HFFc6 (cell line): ENCODE results near the gene KHDC1L. TPM values are rescaled to one million over a fixed set of nuclear protein-coding genes. Genes with fewer than 3 reads are reported as not detected.
"Not testable (repeated sequence)": the region's sequence is repeated elsewhere in the genome, so short reads cannot be mapped to it uniquely, and the experiment has no call there.

ENCODE experiments used
- DNase-seq: peaks from one replicate; pipeline ENCODE4 v3.0.0-alpha.2; 2018
- H3K27ac Mint-ChIP-seq: 2 replicates; pipeline ENCODE4 v1.8.0; 2020; ENCODE audit warnings: mild to moderate bottlenecking, mixed read lengths
- H3K27me3 Mint-ChIP-seq: 2 replicates; pipeline ENCODE4 v1.8.0; 2021; ENCODE audit warnings: mild to moderate bottlenecking, moderate library complexity, mixed read lengths; ENCODE audit not compliant: insufficient read depth
- H3K36me3 Mint-ChIP-seq: 2 replicates; pipeline ENCODE4 v1.8.0; 2021; ENCODE audit warnings: low read depth, mixed read lengths
- H3K4me1 Mint-ChIP-seq: 2 replicates; pipeline ENCODE4 v1.8.0; 2020; ENCODE audit warnings: low read depth, mixed read lengths
- H3K4me3 Mint-ChIP-seq: 2 replicates; pipeline ENCODE4 v1.8.0; 2020; ENCODE audit warnings: mild to moderate bottlenecking, moderate library complexity, mixed read lengths
- H3K9me3 Mint-ChIP-seq: 2 replicates; pipeline ENCODE4 v1.8.0; 2020; ENCODE audit warnings: mild to moderate bottlenecking, mixed read lengths
- long read RNA-seq: library from polyadenylated mRNA; unstranded; transcript quantifications from one replicate; pipeline ENCODE4 v2.0.0, GENCODE V29; 2019
- total RNA-seq, 6 experiments: library from RNA; stranded (reverse); fragmentation: NEBNext Ultra II Directional; extraction: Animal tissue kit (Norgen Biotek cat#: 25700); gene quantifications; 2 replicates in 1 of 6; 3 replicates in 5 of 6; pipeline ENCODE4 v1.2.3, GENCODE V29; 2021
- TF ChIP-seq, protein P1 (sequence below): fragments of 200-600 bp; sonication (generic); IDR thresholded peaks from 2 replicates; pipeline ENCODE4 v1.5.0; 2021; ENCODE audit warnings: antibody characterized with exemption, mild to moderate bottlenecking

KHDC1L gene
- under 1 TPM in 2 of 6 experiments, not detected in 4; 0.37 to 0.55 TPM for total RNA-seq
- long read RNA-seq = 0 reads

DNA sequence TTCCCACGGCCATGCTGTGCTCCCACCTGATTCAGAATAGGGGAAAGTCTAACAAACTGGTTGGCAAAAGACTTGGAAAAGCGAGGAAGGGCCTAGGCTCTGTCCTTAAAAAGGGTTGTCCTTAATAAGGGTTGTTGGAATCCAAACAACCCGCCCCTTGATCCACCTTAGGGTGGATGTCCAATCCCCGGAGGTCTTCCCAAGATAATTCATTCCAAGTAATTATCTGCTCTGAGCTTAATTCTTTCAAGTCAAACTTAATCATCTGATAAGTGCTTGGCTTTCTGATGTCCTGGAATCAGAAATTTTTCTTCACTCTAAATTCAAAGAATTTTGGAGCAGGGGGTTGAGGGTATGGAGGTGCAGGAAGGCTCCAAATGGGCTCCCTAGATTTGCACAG is at the start of gene KHDC1L:
TSS of gene KHDC1L (minus strand) at position 101 of the 400 bp plus-strand sequence. CDS start at position 13, 88 bp downstream.
- H3K4me1 Mint-ChIP-seq = peaks cover 9% of the 10 kb centered on the region; the same call in 1 of the 2 replicates
- no peak within 1 kb of the TSS for H3K4me3 Mint-ChIP-seq
- peaks cover 5% of the 10 kb centered on the region for H3K36me3 Mint-ChIP-seq
- peaks cover 4% of the 10 kb centered on the region; the same call in 1 of the 2 replicates for H3K27me3 Mint-ChIP-seq
- no peak within 1 kb of the TSS for H3K27ac Mint-ChIP-seq
- DNase-seq = no peak
- H3K9me3 Mint-ChIP-seq = peaks cover 3% of the 10 kb centered on the region; the same call in 1 of the 2 replicates
- TF ChIP-seq, protein P1, sequence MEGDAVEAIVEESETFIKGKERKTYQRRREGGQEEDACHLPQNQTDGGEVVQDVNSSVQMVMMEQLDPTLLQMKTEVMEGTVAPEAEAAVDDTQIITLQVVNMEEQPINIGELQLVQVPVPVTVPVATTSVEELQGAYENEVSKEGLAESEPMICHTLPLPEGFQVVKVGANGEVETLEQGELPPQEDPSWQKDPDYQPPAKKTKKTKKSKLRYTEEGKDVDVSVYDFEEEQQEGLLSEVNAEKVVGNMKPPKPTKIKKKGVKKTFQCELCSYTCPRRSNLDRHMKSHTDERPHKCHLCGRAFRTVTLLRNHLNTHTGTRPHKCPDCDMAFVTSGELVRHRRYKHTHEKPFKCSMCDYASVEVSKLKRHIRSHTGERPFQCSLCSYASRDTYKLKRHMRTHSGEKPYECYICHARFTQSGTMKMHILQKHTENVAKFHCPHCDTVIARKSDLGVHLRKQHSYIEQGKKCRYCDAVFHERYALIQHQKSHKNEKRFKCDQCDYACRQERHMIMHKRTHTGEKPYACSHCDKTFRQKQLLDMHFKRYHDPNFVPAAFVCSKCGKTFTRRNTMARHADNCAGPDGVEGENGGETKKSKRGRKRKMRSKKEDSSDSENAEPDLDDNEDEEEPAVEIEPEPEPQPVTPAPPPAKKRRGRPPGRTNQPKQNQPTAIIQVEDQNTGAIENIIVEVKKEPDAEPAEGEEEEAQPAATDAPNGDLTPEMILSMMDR = no peak

GRCh38 chr6:73269296-73269695 is 44.0 kb upstream of the KHDC1L start:
- not testable (repeated sequence) for H3K27ac Mint-ChIP-seq, H3K4me3 Mint-ChIP-seq

DNA sequence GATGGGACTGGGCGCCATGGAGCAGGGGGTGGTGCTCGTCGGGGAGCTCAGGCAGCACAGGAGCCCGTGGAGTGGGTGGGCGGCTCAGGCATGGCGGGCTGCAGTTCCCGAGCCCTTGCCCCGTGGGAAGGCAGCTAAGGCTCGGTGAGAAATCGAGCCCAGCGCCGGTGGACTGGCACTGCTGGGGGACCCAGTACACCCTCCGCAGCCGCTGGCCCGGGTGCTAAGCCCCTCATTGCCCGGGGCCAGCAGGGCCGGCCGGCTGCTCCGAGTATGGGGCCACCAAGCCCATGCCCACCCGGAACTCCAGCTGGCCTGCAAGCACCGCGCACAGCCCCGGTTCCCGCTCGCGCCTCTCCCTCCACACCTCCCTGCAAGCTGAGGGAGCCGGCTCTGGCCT is 43.6 kb upstream of the KHDC1L start:
- H3K4me3 Mint-ChIP-seq, H3K27ac Mint-ChIP-seq, DNase-seq, H3K27me3 Mint-ChIP-seq, H3K9me3 Mint-ChIP-seq: not testable (repeated sequence)
- H3K4me1 Mint-ChIP-seq = peaks cover 13% of the 10 kb centered on the region
- peaks cover 20% of the 10 kb centered on the region; the same call in 1 of the 2 replicates for H3K36me3 Mint-ChIP-seq

More at GRCh38 chr6:73269296-73269695, 44.0 kb upstream of the KHDC1L start:
- not testable (repeated sequence) for H3K4me1 Mint-ChIP-seq, H3K9me3 Mint-ChIP-seq, H3K27me3 Mint-ChIP-seq, DNase-seq
- peaks cover 20% of the 10 kb centered on the region; the same call in 1 of the 2 replicates for H3K36me3 Mint-ChIP-seq

DNA sequence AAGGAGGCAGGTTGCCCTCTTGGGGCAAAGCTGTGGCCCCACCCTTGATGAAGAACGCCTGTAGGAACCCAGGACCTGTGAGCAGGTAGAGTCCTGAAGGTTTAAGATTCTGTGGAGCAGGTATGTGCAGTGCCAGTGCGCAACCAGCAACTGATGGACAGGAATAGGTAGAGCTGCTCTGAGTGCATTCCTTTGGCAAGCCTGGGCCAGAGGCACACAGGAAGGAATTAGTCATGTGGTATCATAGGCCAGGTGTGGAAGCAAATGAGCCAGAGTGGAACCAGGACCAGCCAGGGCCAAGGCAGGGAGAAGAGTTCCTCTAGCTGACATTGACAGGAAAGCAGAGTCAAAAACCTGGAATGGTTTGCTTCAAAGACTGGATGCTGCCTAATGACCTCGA is 39.1 kb upstream of the KHDC1L start:
- peaks cover 16% of the 10 kb centered on the region; the same call in 1 of the 2 replicates for H3K36me3 Mint-ChIP-seq
- no peak overlapping the region for H3K27ac Mint-ChIP-seq
- H3K9me3 Mint-ChIP-seq = no peaks in the 10 kb centered on the region
- no peak for DNase-seq
- H3K4me3 Mint-ChIP-seq = peak overlapping the region; percentile 77; the same call in 1 of the 2 replicates
- peaks cover 26% of the 10 kb centered on the region for H3K4me1 Mint-ChIP-seq
- no peaks in the 10 kb centered on the region; the same call in none of the 2 replicates for H3K27me3 Mint-ChIP-seq
- TF ChIP-seq, protein P1 = no peak

DNA sequence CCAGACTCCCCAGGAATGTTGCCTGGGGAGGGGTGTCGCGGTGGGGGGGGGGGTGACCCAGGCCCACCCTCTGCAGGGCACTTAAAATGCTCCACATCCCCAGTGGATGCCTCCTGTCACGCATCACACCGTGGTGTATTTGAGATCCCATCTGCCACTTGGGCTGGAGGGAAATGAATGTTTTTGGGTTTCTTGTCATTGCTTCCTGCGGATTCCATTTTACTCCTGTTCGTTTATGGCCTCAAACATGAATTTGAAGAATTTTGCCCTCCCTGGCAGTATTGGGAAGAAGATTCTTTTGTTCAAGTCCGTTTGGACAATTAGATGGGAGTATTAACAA is 38.2 kb upstream of the KHDC1L start:
- peak overlapping the region; percentile 49; the same call in 1 of the 2 replicates for H3K27ac Mint-ChIP-seq
- H3K9me3 Mint-ChIP-seq = no peaks in the 10 kb centered on the region
- H3K27me3 Mint-ChIP-seq = no peaks in the 10 kb centered on the region; the same call in none of the 2 replicates
- peak overlapping the region; percentile 77 for H3K4me3 Mint-ChIP-seq
- TF ChIP-seq, protein P1 = 0 out of 2 replicates have a peak, but pooled peaks have one; percentile 1
- peaks cover 26% of the 10 kb centered on the region for H3K4me1 Mint-ChIP-seq
- no peak for DNase-seq
- H3K36me3 Mint-ChIP-seq = peaks cover 16% of the 10 kb centered on the region; the same call in 1 of the 2 replicates

DNA sequence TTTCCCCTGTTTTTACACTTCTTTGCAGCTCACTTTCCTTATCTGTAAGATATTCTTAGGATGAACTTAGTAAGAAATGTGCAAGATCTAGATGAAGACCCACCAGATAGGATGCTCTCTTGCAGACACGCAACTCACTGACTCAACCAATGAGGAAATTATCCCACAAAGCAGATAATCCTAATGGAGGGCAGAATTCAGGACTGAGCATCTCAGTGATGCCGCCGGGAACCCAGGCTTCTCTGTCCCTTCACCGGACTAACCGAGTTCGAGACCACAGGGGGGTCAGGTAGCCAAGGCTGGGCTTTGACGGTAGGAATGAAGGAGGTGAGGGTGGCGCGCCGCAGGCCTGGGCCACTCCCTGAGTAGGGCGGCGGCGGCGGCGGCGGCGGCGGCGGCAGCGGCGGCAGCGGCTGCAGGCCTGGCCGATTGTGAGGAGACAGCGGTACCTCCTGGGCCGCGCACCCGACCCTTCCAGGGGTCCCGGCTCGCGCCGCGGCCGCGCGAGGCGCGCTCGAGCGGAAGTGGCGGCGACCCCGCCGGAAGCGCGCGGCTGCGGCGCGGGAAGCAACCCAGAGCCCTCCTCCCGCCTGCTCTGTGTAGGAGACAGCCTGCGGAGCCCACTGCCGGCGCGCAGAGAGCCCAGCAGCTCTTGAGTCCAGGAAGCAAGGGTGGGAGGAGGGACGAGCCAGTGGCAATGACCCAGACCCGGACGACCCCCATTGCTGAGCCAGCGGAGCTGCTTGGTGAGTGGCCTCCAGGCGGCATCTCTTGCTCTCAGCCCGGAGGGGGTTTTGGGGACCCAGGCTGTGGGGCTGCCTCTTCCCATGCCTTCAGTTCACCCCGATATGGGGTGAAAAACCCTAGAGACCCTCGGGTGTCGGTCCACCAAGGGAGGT is 37.6 kb upstream of the KHDC1L start, which contains the start of gene KHDC1:
TSS of gene KHDC1 (minus strand) at position 526 of the 899 bp plus-strand sequence. CDS start 20,679 bp downstream, outside the sequence.
- TF ChIP-seq, protein P1 = 0 out of 2 replicates have a peak, but pooled peaks have one; percentile 6
- peak; percentile 42 for DNase-seq
- Mint-ChIP-seq H3K4me1 (peaks cover 26% of the 10 kb centered on the region), H3K9me3 (no peaks in the 10 kb centered on the region), H3K4me3 (peak within 1 kb of the TSS; percentile 88), H3K27me3 (no peaks in the 10 kb centered on the region; the same call in 1 of the 2 replicates), H3K27ac (peak within 1 kb of the TSS; percentile 75), H3K36me3 (peaks cover 16% of the 10 kb centered on the region; the same call in 1 of the 2 replicates)
